Fibroblast of skin of abdomen (primary cell): ENCODE data around the gene FAM240B.
A peak's percentile ranks its signal among the peaks of the same experiment; 100 is the strongest.

Source experiments
- DNase-seq: peaks from one replicate; pipeline ENCODE4 v3.0.0-alpha.2; 2013

The FAM240B gene

GRCh38 chr9:38699337-38699736 is 20.6 kb downstream of the FAM240B start:
- DNase-seq = no peak

DNA sequence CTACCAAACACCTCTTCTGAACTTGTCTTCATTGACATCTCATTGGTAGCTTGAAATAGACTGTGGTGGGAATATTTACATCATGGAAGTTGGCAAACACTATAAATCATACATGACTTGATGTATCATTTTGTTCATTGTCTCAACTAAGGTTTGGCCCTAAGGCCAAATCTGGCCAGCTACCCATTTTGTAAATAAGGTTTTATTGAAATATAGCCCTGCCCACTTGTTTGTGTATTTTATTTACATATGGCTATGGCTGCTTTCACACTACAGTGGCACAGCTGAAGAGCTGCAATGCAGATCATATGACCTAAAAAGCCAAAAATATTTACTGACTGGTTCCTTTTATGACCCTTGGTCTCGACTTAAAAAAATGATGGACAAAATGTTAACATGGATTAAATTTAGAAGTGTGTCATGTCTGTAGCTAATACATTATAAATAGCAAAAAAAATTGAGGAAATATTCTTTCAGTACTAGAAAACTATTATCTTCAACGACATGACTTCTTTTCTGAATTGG is 22.1 kb downstream of the FAM240B start:
- no peak for DNase-seq

- no peak for DNase-seq
Measured at GRCh38 chr9:38696999-38697398, 22.9 kb downstream of the FAM240B start.

- DNase-seq = no peak
Measured at GRCh38 chr9:38694676-38695075, 25.3 kb downstream of the FAM240B start.

- DNase-seq = no peak
Measured at GRCh38 chr9:38692707-38693106, 27.2 kb downstream of the FAM240B start.

- DNase-seq = no peak
Measured at GRCh38 chr9:38690574-38690973, 29.4 kb downstream of the FAM240B start.

- DNase-seq = peak; percentile 22
Measured at GRCh38 chr9:38689678-38690077, 30.3 kb downstream of the FAM240B start.

GRCh38 chr9:38687992-38688391 is 31.9 kb downstream of the FAM240B start:
- no peak for DNase-seq

- no peak for DNase-seq
Measured at GRCh38 chr9:38687389-38687842, 32.5 kb downstream of the FAM240B start.

DNA sequence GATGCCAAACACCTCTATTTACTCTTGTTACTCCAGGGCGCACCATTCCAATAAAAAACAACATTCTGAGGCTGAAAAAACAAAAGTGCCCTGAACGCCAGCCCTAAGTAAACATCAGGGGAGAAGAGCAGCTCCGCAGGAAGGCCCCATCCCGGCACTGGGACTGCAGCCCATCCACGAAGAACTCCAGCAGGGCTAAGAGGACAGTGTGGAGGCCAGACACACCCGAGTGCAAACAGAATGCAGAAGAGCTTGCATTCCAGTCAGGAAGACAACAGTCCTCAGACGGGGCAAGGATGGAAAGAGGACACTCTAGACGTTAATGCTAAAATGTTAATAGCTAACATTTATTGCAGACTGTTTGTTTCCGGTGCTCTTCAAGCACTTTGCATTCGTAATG is 33.0 kb downstream of the FAM240B start:
- no peak for DNase-seq

GRCh38 chr9:38685535-38685934 is 34.4 kb downstream of the FAM240B start:
- no peak for DNase-seq

DNA sequence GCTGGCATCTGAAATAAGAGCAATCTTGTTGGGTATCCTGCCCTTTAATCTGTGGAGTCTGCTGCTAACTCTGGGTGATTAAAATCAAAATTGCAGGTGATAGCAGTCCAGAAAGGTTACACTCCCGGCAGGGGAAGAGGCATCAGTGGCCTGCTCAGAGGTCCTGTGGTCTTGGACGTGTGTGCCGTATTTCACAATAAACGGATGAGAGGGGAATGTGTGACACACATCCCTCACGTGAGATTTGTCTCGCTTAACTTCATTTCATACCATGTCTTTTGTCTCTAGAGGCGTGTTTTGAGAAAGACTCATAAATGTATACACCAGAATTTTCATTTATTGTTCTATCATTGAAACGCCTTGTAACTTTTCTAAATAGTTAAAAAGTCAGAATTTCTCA is 36.6 kb downstream of the FAM240B start:
- no peak for DNase-seq

DNA sequence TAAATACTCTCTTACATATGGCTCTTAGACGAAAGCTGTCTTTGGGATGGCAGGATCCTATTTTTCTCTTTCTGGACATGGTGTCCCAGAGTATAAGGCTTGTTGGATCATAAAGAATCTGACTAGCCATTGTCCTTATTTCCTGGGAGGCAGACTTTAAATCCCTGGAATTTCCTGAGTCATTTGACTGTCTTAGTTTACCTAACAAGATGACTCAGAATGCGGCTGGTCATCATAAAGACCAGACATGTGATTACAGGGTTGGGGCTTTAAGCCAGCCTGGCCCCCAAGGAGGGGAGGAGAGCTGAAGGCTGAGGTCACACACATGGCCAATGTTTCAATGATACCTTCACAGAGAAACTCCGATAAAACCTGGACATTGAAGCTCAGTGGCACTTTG is 37.2 kb downstream of the FAM240B start:
- DNase-seq = peak; percentile 87

- DNase-seq = peak; percentile 87
Measured at GRCh38 chr9:38681747-38682227, 38.1 kb downstream of the FAM240B start.

GRCh38 chr9:38680837-38681445 is 39.0 kb downstream of the FAM240B start:
- DNase-seq = peak; percentile 21

- DNase-seq = no peak
Measured at GRCh38 chr9:38677660-38678303, 42.2 kb downstream of the FAM240B start.

DNA sequence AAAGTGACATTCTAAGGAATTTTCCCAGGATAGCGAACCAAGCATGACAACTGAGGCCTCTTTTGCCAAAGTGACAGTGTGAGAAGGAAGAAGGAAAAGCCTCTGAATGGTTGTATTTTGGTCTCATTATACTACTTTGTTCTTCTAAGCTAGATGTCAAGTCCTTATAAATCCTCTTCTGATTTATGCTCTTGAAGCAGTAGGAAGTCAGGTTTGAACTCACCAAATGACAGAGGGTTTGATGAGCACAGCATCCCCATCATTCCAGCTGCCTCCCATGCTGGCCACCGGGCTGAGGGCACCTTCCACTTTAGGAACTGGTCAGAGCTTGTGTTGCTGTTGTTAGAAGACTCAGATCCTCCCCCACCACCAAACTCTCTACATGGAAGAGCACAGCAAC is 44.1 kb downstream of the FAM240B start:
- no peak for DNase-seq

GRCh38 chr9:38675211-38675610 is 44.7 kb downstream of the FAM240B start:
- DNase-seq = no peak

DNA sequence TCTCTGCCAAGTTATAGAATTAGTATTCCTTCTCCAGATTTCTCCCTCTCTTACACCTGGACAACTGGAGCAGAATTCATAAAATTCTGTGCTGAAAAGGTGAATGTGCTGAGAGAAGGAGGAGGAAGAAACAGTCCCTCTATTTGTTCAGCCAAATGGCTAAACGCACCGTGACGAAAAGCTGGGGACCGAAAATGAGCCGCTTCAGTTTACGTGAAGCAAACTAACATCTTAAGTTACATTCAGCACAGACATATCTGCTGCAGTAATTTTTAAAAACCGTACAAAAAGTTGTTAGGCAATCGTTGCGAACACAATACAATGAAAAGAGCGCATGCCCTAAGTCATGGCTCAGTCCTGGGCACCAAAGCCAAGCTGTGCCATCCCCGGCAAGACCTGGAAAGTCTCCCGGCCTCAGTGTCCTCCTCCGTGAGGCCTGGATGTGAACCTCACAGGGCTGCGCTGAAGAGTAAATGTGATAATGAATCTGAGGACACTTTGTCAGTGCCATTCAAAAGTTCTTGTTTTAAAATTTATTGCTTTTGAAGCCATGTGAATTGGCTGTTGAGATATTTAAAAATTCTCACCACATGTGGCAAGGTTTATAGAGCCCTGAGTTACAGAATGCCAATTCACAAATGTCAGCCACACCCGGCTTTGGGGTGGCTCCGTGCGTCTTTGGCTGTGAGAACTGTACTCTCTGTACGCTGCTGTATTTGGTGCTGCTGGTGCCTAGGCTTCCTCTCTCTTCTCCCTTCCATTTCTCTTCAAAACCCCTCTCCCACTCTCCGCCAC is 46.3 kb downstream of the FAM240B start:
- no peak for DNase-seq

DNA sequence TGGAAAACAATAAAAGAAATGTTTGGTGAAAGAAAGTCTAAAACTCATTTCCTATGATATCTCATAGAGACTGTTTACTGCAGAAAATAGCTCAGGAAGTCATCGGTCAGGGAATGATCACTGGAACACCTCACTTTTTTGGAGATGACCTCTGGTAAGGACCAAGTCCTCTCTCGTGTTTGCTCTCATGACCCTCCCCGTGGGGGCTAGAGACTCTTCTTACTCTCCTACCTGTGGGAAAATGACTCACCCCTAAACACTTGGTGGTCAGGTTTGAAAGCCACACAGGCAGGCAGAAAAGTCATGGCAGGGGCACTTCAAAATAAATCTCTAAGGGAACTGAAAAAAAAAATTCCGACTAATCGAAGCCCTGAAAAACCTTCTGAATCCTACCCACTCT is 48.2 kb downstream of the FAM240B start:
- DNase-seq = no peak

- no peak for DNase-seq
Measured at GRCh38 chr9:38671372-38671731, 48.6 kb downstream of the FAM240B start.

DNA sequence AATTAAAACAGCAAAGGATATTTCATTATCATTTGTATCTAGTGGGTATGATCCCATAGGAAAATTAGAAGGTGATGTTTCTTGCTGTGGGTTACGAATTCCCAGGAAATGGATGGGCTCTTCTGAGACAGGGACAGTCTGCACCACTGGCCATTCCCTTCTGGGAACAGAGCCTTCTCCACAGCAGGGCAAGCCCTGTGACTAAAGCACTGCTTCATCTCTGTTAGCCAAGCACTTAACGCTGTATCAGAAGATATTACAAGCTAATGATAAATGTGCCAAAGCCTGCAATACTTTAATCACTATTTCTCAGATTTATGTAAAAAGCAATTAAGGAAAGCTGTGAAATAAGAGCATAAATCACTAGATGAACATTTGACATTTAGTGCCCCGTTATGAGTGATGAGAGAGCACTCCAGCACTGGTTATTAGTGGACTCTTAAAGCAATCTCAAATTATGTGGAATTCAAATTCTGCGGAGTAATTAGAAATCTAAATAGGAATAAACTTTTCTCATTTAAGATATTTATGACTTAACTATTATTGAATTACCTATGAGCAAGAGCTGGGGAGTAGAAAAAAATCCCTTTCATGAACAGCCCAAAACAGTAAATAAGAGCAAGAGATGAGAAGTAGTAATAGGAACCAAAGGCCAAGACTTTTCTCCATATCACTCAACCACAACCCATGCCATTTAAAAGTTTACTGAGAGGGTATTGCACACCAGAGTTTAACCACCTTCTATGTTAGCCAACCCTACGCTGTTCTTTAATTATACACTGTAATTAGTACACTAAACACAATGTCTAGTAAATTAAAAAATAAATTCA is 49.2 kb downstream of the FAM240B start:
- no peak for DNase-seq
